ENCODE results near the gene SDF2L1. TPM values are rescaled to one million over a fixed set of nuclear protein-coding genes. Genes with fewer than 3 reads are reported as not detected.
A peak's percentile ranks its signal among the peaks of the same experiment; 100 is the strongest.
"Not testable (repeated sequence)": the region's sequence is repeated elsewhere in the genome, so short reads cannot be mapped to it uniquely, and the experiment has no call there.

Gene SDF2L1
- total RNA-seq, 1 donor from 2014 or later: 24.0 TPM

DNA sequence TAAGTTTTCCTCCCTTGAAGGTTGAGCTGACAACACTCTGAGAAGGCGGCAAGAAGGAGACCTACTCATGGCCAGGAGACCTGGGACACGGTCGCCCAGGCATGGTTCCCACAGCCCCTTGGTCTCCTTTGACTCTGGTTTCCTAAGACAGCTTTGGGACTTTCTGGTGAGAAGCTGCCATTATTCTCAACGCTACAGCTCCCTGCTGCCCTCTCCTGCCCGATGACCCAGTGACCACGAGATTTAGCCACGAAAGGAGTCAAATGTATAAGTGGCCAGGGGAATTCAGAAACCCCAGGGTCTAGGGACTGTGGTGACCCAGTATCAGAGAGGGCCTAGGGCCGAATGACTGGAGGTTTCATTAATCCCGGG lies 699 bp upstream of the SDF2L1 start:
- no peaks in the 10 kb centered on the region for H3K36me3 Mint-ChIP-seq (ENCODE audit: unreplicated experiment)
- peaks cover 12% of the 10 kb centered on the region for H3K4me1 Mint-ChIP-seq (ENCODE audit: low read depth, unreplicated experiment)
- peak; percentile 67 for DNase-seq
- peaks cover 8% of the 10 kb centered on the region for H3K27me3 Mint-ChIP-seq (ENCODE audit: unreplicated experiment)
- H3K27ac Mint-ChIP-seq (ENCODE audit: unreplicated experiment): peak overlapping the region; percentile 86
- H3K4me3 Mint-ChIP-seq (ENCODE audit: unreplicated experiment): peak overlapping the region; percentile 85
- TF ChIP-seq, protein P1, sequence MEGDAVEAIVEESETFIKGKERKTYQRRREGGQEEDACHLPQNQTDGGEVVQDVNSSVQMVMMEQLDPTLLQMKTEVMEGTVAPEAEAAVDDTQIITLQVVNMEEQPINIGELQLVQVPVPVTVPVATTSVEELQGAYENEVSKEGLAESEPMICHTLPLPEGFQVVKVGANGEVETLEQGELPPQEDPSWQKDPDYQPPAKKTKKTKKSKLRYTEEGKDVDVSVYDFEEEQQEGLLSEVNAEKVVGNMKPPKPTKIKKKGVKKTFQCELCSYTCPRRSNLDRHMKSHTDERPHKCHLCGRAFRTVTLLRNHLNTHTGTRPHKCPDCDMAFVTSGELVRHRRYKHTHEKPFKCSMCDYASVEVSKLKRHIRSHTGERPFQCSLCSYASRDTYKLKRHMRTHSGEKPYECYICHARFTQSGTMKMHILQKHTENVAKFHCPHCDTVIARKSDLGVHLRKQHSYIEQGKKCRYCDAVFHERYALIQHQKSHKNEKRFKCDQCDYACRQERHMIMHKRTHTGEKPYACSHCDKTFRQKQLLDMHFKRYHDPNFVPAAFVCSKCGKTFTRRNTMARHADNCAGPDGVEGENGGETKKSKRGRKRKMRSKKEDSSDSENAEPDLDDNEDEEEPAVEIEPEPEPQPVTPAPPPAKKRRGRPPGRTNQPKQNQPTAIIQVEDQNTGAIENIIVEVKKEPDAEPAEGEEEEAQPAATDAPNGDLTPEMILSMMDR (IDR thresholded peaks at IDR 0.05; ENCODE audit: partially characterized antibody, unreplicated experiment): peak; percentile 22
- peaks cover 2% of the 10 kb centered on the region for H3K9me3 Mint-ChIP-seq (ENCODE audit: unreplicated experiment)

DNA sequence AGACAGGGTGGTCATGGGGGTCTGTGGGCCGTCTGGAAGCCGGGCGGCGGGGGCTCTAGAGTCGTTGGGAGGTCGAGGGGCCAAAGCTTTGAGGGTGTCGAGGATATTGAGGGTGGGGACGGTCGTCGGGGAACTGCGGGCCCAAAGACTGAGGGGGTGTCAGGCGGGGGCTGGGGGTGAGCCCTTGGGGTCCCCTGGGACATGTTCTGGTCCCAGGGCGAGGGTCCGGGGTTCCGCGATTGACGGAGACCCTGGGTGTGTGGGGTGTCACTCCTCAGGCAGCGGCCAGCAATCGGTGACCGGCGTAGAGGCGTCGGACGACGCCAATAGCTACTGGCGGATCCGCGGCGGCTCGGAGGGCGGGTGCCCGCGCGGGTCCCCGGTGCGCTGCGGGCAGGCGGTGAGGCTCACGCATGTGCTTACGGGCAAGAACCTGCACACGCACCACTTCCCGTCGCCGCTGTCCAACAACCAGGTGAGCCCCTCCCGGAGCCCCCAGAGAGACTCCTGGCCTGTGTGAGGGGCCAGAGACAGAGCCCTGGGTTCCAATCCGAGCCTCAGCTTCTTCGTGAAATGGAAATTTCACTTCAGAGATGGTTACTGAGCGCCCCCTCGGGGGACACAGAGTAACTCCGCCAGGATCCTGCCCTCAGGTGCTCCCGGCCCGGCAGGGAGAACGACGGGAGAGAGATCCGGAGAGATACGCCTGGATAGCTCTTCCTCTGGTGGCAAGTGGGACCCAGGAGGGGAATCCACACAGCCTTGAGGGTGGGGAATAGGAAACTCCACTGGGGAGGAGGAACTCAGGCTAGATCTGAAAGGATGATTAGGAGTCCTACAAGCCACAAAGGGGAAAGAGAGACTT lies 714 bp downstream of the SDF2L1 start:
- DNase-seq: peak; percentile 75
- H3K4me1 Mint-ChIP-seq (ENCODE audit: low read depth, unreplicated experiment): peaks cover 14% of the 10 kb centered on the region
- peaks cover 2% of the 10 kb centered on the region for H3K9me3 Mint-ChIP-seq (ENCODE audit: unreplicated experiment)
- peaks cover 6% of the 10 kb centered on the region for H3K27me3 Mint-ChIP-seq (ENCODE audit: unreplicated experiment)
- no peaks in the 10 kb centered on the region for H3K36me3 Mint-ChIP-seq (ENCODE audit: unreplicated experiment)
- peak overlapping the region; percentile 64 for H3K27ac Mint-ChIP-seq (ENCODE audit: unreplicated experiment)
- TF ChIP-seq, protein P1 (IDR thresholded peaks at IDR 0.05; ENCODE audit: partially characterized antibody, unreplicated experiment): no peak
- peak overlapping the region; percentile 85 for H3K4me3 Mint-ChIP-seq (ENCODE audit: unreplicated experiment)

DNA sequence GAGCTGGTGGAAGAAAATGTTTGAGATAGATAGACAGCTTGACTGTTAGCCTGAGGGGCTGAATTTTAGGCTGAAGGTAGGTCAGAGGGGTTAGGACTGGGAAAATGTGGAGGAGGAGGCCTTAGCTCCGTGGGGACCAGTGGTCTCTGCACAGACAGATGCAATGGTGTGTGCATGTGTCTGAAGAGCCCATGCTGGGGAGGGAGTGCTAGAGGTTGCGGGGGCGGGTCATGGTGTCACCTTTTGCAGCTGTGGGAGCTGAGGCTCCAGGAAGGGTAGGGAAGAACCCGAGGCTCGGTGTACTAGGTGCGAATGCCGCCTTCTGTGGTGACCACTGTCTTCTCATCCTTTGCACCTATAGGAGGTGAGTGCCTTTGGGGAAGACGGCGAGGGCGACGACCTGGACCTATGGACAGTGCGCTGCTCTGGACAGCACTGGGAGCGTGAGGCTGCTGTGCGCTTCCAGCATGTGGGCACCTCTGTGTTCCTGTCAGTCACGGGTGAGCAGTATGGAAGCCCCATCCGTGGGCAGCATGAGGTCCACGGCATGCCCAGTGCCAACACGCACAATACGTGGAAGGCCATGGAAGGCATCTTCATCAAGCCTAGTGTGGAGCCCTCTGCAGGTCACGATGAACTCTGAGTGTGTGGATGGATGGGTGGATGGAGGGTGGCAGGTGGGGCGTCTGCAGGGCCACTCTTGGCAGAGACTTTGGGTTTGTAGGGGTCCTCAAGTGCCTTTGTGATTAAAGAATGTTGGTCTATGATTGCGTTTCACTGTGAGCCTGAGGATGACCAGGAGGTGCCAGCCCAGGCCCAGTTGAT lies 1.6 kb downstream of the SDF2L1 start:
- Mint-ChIP-seq H3K27me3 (ENCODE audit: unreplicated experiment) (peaks cover 6% of the 10 kb centered on the region), H3K9me3 (ENCODE audit: unreplicated experiment) (peaks cover 2% of the 10 kb centered on the region), H3K27ac (ENCODE audit: unreplicated experiment) (no peak overlapping the region)

DNA sequence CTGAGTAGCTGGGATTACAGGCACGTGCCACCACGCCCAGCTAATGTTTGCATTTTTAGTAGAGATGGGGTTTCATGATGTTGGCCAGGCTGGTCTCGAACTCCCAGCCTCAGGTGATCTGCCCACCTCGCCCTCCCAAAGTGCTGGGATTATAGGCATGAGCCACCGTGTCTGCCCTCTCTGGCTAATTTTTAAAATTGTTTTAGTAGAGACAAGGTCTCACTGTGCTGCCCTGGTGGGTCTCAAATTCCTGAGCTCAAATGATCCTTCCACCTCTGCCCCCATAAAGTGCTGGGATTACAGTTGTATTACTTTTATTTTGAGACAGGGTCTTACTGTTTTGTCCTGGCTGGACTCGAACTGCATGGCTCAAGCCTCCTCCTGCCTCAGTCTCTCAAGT lies 3.4 kb downstream of the SDF2L1 start:
- H3K27me3 Mint-ChIP-seq (ENCODE audit: unreplicated experiment); DNase-seq; H3K27ac Mint-ChIP-seq (ENCODE audit: unreplicated experiment); H3K4me3 Mint-ChIP-seq (ENCODE audit: unreplicated experiment); H3K36me3 Mint-ChIP-seq (ENCODE audit: unreplicated experiment); H3K9me3 Mint-ChIP-seq (ENCODE audit: unreplicated experiment): not testable (repeated sequence)
- peaks cover 18% of the 10 kb centered on the region for H3K4me1 Mint-ChIP-seq (ENCODE audit: low read depth, unreplicated experiment)

More for the DNA sequence above, 1.6 kb downstream of the SDF2L1 start:
- H3K4me1 Mint-ChIP-seq (ENCODE audit: low read depth, unreplicated experiment): peaks cover 14% of the 10 kb centered on the region
- H3K36me3 Mint-ChIP-seq (ENCODE audit: unreplicated experiment): no peaks in the 10 kb centered on the region
- TF ChIP-seq, protein P1 (IDR thresholded peaks at IDR 0.05; ENCODE audit: partially characterized antibody, unreplicated experiment): no peak
- H3K4me3 Mint-ChIP-seq (ENCODE audit: unreplicated experiment): peak overlapping the region; percentile 60
- no peak for DNase-seq

DNA sequence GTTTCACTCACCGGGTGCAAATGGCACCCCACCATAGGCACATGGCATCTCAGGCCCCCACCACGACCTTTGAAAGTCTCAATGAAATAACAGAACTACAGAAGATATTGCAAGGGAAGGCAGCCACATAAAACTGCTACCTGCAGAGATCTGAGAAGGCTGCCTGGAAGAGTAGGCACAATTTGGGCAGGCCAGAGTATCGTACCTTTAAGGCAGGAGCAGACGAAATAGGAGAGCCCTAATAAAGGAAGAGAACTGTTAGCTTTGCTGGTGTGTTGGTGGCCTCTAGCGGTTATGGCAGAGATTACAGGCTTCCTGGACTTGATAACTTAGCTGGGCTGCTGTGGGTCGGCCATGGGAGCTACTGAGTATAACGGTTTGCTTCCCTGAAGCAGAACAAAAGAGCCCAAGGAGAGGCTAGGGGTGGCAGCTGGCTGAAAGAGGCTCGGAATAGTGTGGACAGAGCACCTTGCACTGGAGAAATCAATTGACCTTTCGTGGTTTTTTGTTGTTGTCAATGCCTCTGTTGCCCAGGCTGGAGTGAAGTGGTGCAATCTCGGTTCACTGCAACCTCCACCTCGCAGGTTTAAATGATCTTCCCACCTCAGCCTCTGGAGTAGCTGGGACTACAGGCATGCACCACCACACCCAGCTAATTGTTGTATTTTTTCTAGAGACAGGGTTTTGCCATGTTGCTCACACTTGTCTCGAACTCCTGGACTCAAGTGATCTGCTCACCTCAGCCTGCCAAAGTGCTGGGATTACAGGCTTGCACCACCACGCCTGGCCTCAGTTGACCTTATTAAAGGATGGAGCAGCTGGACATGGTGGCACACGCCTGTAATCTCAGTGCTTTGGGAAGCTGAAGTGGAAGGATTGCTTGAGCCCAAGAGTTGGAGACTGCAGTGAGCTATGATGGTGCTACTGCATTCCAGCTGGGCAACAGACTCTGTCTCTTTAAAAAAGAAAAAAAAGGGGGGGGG lies 4.8 kb downstream of the SDF2L1 start:
- Mint-ChIP-seq H3K27ac (ENCODE audit: unreplicated experiment) (no peak overlapping the region), H3K9me3 (ENCODE audit: unreplicated experiment) (peaks cover 9% of the 10 kb centered on the region), H3K4me1 (ENCODE audit: low read depth, unreplicated experiment) (peaks cover 21% of the 10 kb centered on the region), H3K27me3 (ENCODE audit: unreplicated experiment) (peaks cover 10% of the 10 kb centered on the region), H3K4me3 (ENCODE audit: unreplicated experiment) (peak overlapping the region; percentile 55), H3K36me3 (ENCODE audit: unreplicated experiment) (no peaks in the 10 kb centered on the region)
- peak; percentile 84 for DNase-seq
- TF ChIP-seq, protein P1 (IDR thresholded peaks at IDR 0.05; ENCODE audit: partially characterized antibody, unreplicated experiment): peak; percentile 86

Data from glutamatergic neuron (in vitro differentiated cells).